Measurements from ENCODE around the gene FEM1A.
"Not testable (repeated sequence)": the region's sequence is repeated elsewhere in the genome, so short reads cannot be mapped to it uniquely, and the experiment has no call there.

FEM1A gene

GRCh38 chr19:4814625-4815425 is 23.3 kb downstream of the FEM1A start:
- no peak for DNase-seq

- peak; percentile 12 for DNase-seq
Measured at GRCh38 chr19:4815426-4816201, 24.1 kb downstream of the FEM1A start.

DNA sequence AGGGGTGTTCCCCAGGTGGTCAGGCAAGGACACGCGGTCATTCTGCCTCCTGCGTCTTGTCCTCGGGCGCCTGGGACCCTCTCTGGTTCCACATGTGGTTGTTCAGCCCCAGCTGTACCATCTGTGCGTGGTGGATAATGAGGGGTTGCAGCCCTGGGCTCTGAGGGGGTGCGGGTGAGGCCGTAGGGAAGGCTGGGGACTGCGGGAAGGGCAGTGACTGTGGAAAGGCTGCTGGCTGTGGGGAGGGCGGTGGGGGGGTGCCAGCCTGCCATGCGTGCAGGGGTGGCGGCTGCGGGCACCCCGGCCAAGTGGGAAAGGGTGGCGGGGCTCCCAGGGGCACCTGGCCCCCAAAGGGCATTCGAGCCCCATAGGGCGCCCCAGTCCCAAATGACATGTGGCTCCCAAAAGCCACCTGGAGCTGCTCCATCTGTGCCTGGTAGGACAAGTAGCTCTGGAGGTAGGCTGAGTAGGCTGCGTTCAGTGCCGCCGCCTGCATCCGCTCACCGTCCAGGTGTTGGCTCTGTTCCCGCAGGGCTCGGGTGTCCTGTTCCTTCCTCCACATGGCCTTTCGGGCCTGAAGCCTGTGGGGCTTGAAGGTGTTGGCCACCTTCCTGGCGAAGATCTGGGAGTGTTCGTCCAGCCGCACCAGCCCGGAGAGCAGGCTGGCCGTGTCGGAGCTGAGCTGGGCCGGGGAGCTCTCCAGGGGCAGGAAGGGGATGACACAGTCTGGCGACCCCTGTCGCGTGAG is 24.8 kb downstream of the FEM1A start:
- DNase-seq, result no peak

- DNase-seq, result no peak
Measured at GRCh38 chr19:4816950-4817278, 25.4 kb downstream of the FEM1A start.

GRCh38 chr19:4817467-4818277 is 26.1 kb downstream of the FEM1A start:
- DNase-seq, result no peak

- DNase-seq, result no peak
Measured at GRCh38 chr19:4821265-4821664, 29.7 kb downstream of the FEM1A start.

DNA sequence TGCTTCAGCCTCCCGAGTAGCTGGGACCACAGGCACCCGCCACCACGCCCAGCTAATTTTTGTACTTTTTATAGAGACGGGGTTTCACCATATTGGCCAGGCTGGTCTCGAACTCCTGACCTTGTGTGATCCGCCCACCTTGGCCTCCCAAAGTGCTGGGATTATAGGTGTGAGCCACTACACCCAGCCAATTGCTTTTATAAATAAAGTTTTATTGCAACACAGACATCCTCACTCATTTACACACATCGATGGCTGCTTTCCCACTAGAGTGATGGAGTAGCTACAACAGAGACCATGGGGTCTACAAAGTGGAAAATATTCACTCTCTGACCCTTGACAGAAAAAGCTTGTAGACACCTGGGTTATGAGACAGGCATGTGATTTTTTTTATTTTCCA is 30.8 kb downstream of the FEM1A start:
- not testable (repeated sequence) for DNase-seq

DNA sequence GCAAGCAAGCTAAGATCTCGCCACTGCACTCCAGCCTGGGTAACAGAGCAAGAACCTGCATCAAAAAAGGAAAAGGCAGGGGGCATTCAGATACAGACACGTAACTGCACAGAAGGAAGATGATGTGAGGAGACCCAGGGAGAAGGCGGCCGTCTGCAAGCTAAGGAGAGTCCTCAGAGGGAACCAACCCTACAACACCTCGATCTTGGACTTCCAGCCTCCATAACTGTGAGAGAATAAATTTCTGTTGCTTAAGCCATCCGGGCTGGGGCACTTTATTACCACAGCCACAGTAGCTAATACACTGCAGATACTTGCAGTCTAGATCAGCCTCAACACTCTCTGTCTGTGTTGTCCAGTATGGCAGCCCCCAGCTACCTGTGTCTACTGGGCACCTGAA is 32.0 kb downstream of the FEM1A start:
- DNase-seq, result no peak

- DNase-seq, result no peak
Measured at GRCh38 chr19:4829001-4829712, 37.6 kb downstream of the FEM1A start.

DNA sequence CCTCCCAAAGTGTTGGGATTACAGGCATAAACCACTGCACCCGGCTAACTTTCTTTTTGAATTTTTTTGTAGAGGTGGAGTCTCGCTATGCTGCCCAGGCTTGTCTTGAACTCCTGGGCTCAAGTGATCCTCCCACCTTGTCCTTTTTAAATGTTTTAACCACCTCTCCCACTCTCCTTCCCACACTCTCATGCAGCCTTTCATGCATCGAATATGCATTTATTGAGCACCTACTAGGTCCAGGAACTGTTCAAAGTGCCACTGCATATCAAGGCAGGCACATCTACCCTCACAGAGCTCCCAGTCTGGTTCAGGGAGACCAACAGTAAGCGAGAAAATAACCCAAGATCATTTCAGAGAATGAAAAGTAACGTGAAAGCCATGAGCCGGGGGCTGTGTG is 38.8 kb downstream of the FEM1A start:
- no peak for DNase-seq

DNA sequence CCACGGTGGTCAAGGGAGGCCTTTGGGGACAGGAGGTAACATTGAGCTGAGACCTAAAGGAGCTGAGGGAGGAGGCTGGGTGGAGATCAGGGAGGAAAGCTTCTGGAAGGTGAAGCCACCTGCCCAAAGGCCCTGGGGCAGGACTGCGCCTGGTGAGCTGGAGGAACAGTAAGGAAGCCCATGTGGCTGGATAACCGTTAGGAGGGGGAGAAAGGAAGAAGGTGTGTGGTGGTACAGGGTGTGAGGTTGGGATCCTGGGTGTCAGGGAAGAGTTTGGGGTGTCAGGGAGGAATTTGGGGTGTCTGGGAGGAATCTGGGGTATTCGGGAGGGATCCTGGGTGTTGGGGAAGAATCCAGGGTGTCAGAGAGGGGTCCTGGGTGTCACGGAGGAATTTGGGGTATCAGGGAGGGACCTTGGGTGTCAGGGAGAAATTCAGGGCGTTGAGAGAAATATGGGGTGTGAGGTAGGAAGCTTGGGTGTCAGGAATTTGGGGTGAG is 39.3 kb downstream of the FEM1A start:
- no peak for DNase-seq

GRCh38 chr19:4831304-4831978 is 39.9 kb downstream of the FEM1A start, which contains the start of gene TICAM1:
TSS of gene TICAM1 (minus strand) at chr19:4831712. CDS start at chr19:4818377, 13,335 bp downstream.
- DNase-seq, result peak; percentile 16

DNA sequence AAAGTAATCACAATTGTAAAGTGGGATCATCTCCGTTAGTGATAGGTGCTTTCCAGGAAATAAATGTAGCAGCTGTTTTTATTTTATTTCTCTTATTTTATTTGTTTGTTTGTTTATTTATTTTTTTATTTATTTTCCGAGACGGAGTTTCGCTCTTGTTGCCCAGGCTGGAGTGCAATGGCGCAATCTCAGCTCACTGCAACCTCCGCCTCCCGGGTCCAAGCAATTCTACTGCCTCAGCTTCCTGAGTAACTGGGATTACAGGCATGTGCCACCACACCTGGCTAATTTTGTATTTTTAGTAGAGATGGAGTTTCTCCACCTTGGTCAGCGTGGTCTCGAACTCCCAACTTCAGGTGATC is 40.4 kb downstream of the FEM1A start:
- DNase-seq, result not testable (repeated sequence)

DNA sequence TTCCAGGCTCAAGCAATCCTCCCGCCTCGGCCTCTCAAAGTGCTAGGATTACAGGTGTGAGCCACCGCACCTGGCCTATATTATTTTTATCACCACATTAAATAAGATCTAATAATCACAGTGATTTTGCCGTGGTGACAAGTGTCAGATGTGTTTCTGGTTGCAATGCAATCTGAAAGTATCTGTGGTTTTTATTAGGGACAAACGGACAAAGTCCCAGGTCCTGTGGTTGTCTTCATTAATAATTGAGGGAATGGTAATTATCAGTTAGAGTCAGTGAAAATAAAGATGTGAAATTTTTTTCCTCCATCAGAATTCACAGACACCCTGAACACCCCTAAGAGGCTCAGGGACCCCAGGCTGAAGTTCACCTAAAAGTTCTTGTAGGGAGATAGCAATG is 41.2 kb downstream of the FEM1A start:
- DNase-seq, result no peak

DNA sequence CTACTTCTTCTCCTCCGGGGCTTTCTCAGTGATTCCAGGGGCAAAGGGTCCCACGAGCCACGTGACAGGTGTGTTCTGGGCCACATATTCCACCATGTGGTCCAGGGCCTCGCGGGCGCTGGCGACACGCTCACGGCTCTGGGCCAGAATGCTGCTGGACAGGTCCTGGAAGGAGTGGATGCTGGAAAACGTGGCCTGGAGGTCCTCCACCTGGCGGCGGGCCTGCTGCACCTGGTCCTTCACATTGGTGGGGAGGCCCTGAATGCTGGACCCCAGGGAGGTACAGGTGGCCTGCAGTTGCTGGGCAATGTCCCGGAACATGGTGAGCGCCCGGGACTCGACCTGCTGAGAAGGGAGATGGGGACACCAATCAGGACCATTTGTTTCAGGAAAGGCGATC is 47.7 kb downstream of the FEM1A start:
- DNase-seq, result no peak

DNA sequence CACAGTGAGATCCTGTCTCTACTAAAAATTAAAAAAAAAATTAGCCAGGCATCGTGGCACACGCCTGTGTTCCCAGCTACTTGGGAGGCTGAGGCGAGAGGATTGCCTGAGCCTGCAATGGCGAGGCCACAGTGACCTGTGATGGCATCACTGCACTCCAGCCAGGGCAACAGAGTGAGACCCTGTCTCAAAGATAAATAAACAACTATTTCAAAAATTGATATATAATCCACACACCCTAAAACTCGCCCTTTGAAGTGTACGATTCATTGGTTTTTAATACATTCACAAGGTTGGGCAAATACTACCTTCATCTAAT is 52.1 kb downstream of the FEM1A start:
- no peak for DNase-seq

GRCh38 chr19:4844348-4845179 is 53.0 kb downstream of the FEM1A start:
- no peak for DNase-seq

DNA sequence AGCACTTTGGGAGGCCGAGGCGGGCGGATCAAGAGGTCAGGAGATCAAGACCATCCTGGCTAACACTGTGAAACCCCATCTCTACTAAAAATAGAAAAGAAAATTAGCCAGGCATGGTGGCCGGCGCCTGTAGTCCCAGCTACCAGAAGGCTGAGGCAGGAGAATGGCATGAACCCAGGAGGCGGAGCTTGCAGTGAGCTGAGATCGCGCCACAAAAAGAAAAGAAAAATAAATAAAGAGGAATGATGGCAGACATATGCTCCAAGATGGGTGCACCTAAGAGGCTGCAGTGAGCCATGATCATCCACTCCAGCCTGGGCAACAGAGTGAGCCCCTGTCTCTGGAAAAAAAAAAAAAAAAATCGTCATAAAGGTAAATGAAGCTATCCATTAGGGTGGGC is 54.4 kb downstream of the FEM1A start:
- DNase-seq, result not testable (repeated sequence)

DNA sequence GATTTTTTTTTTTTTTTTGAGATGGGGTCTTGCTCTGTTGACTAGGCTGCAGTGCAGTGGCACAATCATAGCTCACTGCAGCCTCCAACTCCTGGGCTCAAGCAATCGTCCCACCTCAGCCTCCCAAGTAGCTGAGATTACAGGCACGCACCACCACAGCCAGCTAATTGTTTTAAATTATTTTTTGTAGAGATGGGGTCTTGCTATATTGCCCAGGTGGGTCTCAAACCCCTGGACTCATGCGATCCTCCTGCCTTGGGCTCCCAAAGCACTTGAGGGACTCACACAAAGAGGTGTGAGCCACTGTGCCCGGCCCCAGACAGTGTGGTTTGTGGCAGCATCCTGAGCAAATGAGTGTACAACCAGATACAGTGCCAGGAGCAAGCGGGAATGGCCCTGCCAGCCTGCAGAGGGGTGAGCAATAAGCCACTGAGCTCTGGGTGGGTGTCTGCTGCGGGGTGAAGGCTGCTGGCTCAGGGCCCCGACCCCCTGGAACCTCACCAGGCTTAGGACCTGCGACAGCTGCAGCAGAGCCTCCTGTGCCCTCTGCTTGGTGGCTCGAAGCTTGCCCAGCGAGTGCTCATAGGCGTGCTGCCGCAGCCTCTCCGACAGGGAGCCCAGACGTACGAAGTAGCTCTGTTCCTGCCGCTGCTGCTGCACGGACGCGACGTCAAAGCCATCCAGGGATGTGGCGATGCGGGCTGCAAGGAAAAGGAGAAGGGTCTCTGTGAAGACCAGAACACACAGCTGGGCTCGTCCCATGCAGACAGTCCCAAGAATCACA is 55.8 kb downstream of the FEM1A start:
- no peak for DNase-seq

GRCh38 chr19:4849019-4849418 is 57.5 kb downstream of the FEM1A start:
- DNase-seq, result no peak

Measured in DMS79 treated with DMSO at 0.1 percent for 48 hours (cell line).